OCI-LY1 (cell line): Measurements from ENCODE around the gene NEK5.
"Not testable (repeated sequence)": the region's sequence is repeated elsewhere in the genome, so short reads cannot be mapped to it uniquely, and the experiment has no call there.

Source experiments
- H2AFZ ChIP-seq: fragments of 200-600 bp; sonication (generic), shearing (Covaris generic); 2 replicates; pipeline ENCODE4 v1.6.0; 2014; ENCODE audit warnings: antibody characterized with exemption, mild to moderate bottlenecking, low read length
- H3F3A ChIP-seq: fragments of 200-600 bp; sonication (generic), shearing (Covaris generic); 2 replicates; pipeline ENCODE4 v1.6.0; 2014; ENCODE audit warnings: mild to moderate bottlenecking, antibody characterized with exemption, low read length, moderate library complexity; ENCODE audit not compliant: insufficient read depth
- H3K27ac ChIP-seq: fragments of 200-600 bp; sonication (generic); 2 replicates; pipeline ENCODE4 v1.5.1; 2014; ENCODE audit warnings: low read length, mixed run types, mild to moderate bottlenecking, low read depth; ENCODE audit not compliant: poor library complexity, severe bottlenecking
- H3K27me3 ChIP-seq: fragments of 200-600 bp; sonication (generic); 2 replicates; pipeline ENCODE4 v1.6.0; 2014; ENCODE audit warnings: antibody characterized with exemption, mild to moderate bottlenecking, low read length, moderate library complexity; ENCODE audit not compliant: insufficient read depth
- H3K36me3 ChIP-seq: fragments of 200-600 bp; sonication (generic); 2 replicates; pipeline ENCODE4 v1.6.1; 2014; ENCODE audit warnings: mild to moderate bottlenecking, antibody characterized with exemption, low read length, moderate library complexity, mixed read lengths; ENCODE audit not compliant: insufficient read depth
- H3K4me1 ChIP-seq: fragments of 200-600 bp; sonication (generic); 2 replicates; pipeline ENCODE4 v1.5.1; 2014; ENCODE audit warnings: mild to moderate bottlenecking, low read length, moderate library complexity; ENCODE audit not compliant: insufficient read depth, severe bottlenecking
- H3K4me2 ChIP-seq: fragments of 200-600 bp; sonication (generic), shearing (Covaris generic); 2 replicates; pipeline ENCODE4 v1.6.1; 2014; ENCODE audit warnings: low read length
- H3K4me3 ChIP-seq: fragments of 200-600 bp; sonication (generic); 2 replicates; pipeline ENCODE4 v1.5.1; 2014; ENCODE audit warnings: low read length, low read depth, mild to moderate bottlenecking, mixed read lengths; ENCODE audit not compliant: poor library complexity, severe bottlenecking
- H3K79me2 ChIP-seq: fragments of 200-600 bp; shearing (Covaris generic); 2 replicates; pipeline ENCODE4 v1.6.1; 2016; ENCODE audit warnings: mixed run types, low read length, mixed read lengths; ENCODE audit not compliant: insufficient read depth
- H3K9ac ChIP-seq: fragments of 200-600 bp; sonication (generic), shearing (Covaris generic); 2 replicates; pipeline ENCODE4 v1.6.1; 2014; ENCODE audit warnings: mild to moderate bottlenecking, low read length, mixed read lengths
- H3K9me2 ChIP-seq: fragments of 200-600 bp; sonication (generic), shearing (Covaris generic); 2 replicates; pipeline ENCODE4 v1.6.1; 2014; ENCODE audit warnings: low read depth, mild to moderate bottlenecking, low read length, mixed read lengths
- H3K9me3 ChIP-seq: fragments of 200-600 bp; shearing (Covaris generic); 2 replicates; pipeline ENCODE4 v1.6.1; 2014; ENCODE audit warnings: low read length, mixed read lengths
- H4K20me1 ChIP-seq: fragments of 200-600 bp; sonication (generic), shearing (Covaris generic); 2 replicates; pipeline ENCODE4 v1.6.0; 2016; ENCODE audit warnings: mild to moderate bottlenecking, low read length; ENCODE audit not compliant: insufficient read depth
- EZH2 ChIP-seq: fragments of 200-600 bp; sonication (generic), shearing (Covaris generic); IDR thresholded peaks from 2 replicates; pipeline ENCODE4 v1.8.0; 2017; ENCODE audit warnings: borderline replicate concordance, mixed run types, mild to moderate bottlenecking, antibody characterized with exemption, low read length, moderate library complexity, mixed read lengths
- TF ChIP-seq, protein P1 (sequence below): fragments of 200-600 bp; sonication (generic), shearing (Covaris generic); IDR thresholded peaks from 2 replicates; pipeline ENCODE4 v1.5.1; 2017; ENCODE audit warnings: mild to moderate bottlenecking, antibody characterized with exemption, low read length, moderate library complexity, mixed read lengths

The NEK5 gene

DNA sequence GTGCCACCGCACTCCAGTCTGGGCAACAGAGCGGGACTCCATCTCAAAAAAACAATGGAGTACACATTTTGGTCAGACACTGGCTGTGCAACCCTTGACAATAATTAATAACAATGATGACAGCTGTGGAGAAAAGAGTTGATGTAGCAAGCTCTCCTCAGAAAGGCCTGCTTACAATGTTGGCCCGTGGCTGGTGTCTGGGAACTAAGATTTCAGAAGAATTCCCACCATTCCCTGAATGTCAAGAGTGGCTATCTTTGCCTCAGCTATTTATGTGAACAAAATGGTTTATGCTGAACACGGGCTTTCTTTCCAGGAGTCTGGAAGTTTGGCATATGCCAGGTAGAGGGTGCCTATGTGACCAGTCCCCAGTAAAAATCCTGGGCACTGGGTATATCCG is 25.5 kb downstream of the NEK5 start:
- Histone ChIP-seq H3F3A (no peaks in the 10 kb centered on the region), H3K9me2 (no peaks in the 10 kb centered on the region), H2AFZ (no peak overlapping the region), H3K4me1 (no peaks in the 10 kb centered on the region), H3K36me3 (no peaks in the 10 kb centered on the region), H3K79me2 (no peaks in the 10 kb centered on the region), H3K4me3 (no peak overlapping the region), H3K27me3 (no peaks in the 10 kb centered on the region), H3K9ac (no peak overlapping the region), H3K9me3 (no peaks in the 10 kb centered on the region), H3K27ac (no peak overlapping the region), H4K20me1 (no peaks in the 10 kb centered on the region), H3K4me2 (no peak overlapping the region)
- TF ChIP-seq, protein P1, sequence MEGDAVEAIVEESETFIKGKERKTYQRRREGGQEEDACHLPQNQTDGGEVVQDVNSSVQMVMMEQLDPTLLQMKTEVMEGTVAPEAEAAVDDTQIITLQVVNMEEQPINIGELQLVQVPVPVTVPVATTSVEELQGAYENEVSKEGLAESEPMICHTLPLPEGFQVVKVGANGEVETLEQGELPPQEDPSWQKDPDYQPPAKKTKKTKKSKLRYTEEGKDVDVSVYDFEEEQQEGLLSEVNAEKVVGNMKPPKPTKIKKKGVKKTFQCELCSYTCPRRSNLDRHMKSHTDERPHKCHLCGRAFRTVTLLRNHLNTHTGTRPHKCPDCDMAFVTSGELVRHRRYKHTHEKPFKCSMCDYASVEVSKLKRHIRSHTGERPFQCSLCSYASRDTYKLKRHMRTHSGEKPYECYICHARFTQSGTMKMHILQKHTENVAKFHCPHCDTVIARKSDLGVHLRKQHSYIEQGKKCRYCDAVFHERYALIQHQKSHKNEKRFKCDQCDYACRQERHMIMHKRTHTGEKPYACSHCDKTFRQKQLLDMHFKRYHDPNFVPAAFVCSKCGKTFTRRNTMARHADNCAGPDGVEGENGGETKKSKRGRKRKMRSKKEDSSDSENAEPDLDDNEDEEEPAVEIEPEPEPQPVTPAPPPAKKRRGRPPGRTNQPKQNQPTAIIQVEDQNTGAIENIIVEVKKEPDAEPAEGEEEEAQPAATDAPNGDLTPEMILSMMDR, result no peak
- no peak for TF ChIP-seq EZH2

DNA sequence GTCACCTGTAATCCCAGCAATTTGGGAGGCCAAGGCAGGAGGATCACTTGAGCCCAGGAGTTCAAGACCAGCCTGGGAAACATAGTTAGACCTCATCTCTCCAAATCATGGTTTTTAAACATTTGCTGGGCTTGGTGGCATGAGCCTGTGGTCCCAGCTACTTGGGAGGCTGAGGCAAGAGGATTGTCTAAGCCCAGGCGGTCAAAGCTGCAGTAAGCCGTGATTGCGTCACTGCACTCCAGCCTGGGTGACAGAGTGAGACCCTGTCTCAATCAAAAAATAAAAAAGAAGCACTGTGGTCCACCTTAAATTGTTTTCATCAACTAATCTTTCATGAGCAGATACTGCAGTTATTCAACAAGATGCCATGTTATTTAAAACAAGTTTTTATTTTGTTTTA is 26.4 kb downstream of the NEK5 start:
- H3K9me2 ChIP-seq, H3K36me3 ChIP-seq, H4K20me1 ChIP-seq, H3K79me2 ChIP-seq, H3K4me1 ChIP-seq, H3F3A ChIP-seq, H3K9me3 ChIP-seq, H3K4me3 ChIP-seq, H2AFZ ChIP-seq, H3K27ac ChIP-seq, H3K9ac ChIP-seq, H3K27me3 ChIP-seq, H3K4me2 ChIP-seq: not testable (repeated sequence)

DNA sequence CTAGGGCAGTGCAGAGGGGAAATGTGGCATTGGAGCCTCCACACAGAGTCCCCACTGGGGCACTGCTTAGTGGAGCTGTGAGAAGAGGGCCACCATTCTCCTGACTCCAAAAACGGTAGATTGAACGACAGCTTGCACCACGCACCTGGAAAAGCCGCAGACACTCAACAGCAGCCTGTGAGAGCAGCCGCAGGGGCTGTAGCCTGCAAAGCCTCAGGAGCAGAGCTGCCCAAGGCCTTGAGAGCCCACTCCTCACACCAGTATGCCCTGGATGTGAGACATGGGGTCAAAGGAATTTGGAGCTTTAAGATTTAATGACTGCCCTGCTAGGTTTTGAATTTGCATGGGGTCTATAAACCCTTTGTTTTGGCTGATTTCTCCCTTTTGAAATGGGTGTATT is 31.7 kb downstream of the NEK5 start:
- Histone ChIP-seq H3K9me2 (no peaks in the 10 kb centered on the region), H3K79me2 (no peaks in the 10 kb centered on the region), H3K4me3 (no peak overlapping the region), H3F3A (no peaks in the 10 kb centered on the region), H3K9me3 (no peaks in the 10 kb centered on the region), H3K36me3 (no peaks in the 10 kb centered on the region), H4K20me1 (no peaks in the 10 kb centered on the region), H3K9ac (no peak overlapping the region), H3K27ac (no peak overlapping the region), H3K27me3 (no peaks in the 10 kb centered on the region; the same call in 1 of the 2 replicates), H3K4me1 (no peaks in the 10 kb centered on the region), H2AFZ (no peak overlapping the region), H3K4me2 (no peak overlapping the region)
- TF ChIP-seq, protein P1, result no peak
- TF ChIP-seq EZH2, result no peak

DNA sequence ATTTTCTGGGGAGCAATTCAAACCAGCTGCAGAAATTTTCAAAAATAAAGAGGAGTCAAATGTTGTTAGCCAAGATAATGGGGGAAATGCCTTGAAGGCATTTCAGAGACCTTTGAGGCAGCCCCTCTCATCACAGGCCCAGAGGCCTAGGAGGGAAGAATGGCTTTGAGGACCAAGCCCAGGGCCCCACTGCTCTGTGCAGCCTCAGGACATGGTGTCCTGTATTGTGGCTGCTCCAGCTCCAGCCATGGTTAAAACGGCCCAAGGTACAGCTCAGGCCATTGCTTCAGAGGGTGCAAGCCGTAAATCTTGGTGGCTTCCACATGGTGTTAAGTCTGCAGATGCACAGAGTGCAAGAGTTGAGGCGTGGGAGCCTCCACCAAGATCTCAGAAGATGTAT is 32.1 kb downstream of the NEK5 start:
- Histone ChIP-seq H3K79me2 (no peaks in the 10 kb centered on the region), H3K4me3 (no peak overlapping the region), H3K9me2 (no peaks in the 10 kb centered on the region), H2AFZ (no peak overlapping the region), H3K27me3 (no peaks in the 10 kb centered on the region; the same call in 1 of the 2 replicates), H3K9ac (no peak overlapping the region), H3K27ac (no peak overlapping the region), H3K4me1 (no peaks in the 10 kb centered on the region), H3K36me3 (no peaks in the 10 kb centered on the region), H3F3A (no peaks in the 10 kb centered on the region), H4K20me1 (no peaks in the 10 kb centered on the region), H3K4me2 (no peak overlapping the region), H3K9me3 (no peaks in the 10 kb centered on the region)
- TF ChIP-seq, protein P1, result no peak
- no peak for TF ChIP-seq EZH2
